Measurements from ENCODE around the gene RNF175. TPM values are rescaled to one million over a fixed set of nuclear protein-coding genes. Genes with fewer than 3 reads are reported as not detected.

Gene RNF175
- total and polyA plus RNA-seq, 4 donors = 0.15 to 1.8 (median 0.16) TPM

GRCh38 chr4:153790500-153790865 is 30.7 kb upstream of the RNF175 start:
- Histone ChIP-seq H3K9ac (ENCODE audit: insufficient read depth in 1 of 2, low read length in 2 of 2) (no peak overlapping the region), H3K4me3 (no peak overlapping the region), H3K27ac (ENCODE audit: low read depth in 1 of 2, low read length in 1 of 2) (no peak overlapping the region), H3K27me3 (ENCODE audit: control insufficient read depth in 3 of 3, insufficient read depth in 3 of 3, low read length in 2 of 3) (peaks cover 5 to 52% (median 45%) of the 10 kb centered on the region in 3 donors), H3K9me3 (ENCODE audit: control insufficient read depth in 4 of 4, insufficient read depth in 3 of 4, low read length in 3 of 4) (peaks cover 0 to 2% (median 0%) of the 10 kb centered on the region in 4 donors), H3K4me1 (ENCODE audit: control insufficient read depth in 5 of 5, insufficient read depth in 5 of 5, low read length in 5 of 5) (peaks cover 0 to 45% (median 4%) of the 10 kb centered on the region in 5 donors), H3K36me3 (ENCODE audit: control insufficient read depth in 4 of 4, insufficient read depth in 4 of 4, low read length in 4 of 4) (no peaks in the 10 kb centered on the region)
- ATAC-seq (ENCODE audit: insufficient read depth, low FRiP score) (no peak), DNase-seq (peak in 2 of 3 donors; percentile 35 to 50)
- no peak for TF ChIP-seq CTCF (IDR thresholded peaks at IDR 0.05; ENCODE audit: control extremely low read depth, extremely low read depth)
- 25 to 35% methylated on average over 10 of the region's 10 CpGs for WGBS, 2 donors

- Histone ChIP-seq H3K36me3 (ENCODE audit: control insufficient read depth in 4 of 4, insufficient read depth in 4 of 4, low read length in 4 of 4) (no peaks in the 10 kb centered on the region), H3K27me3 (ENCODE audit: control insufficient read depth in 3 of 3, insufficient read depth in 3 of 3, low read length in 2 of 3) (peaks cover 5 to 50% (median 45%) of the 10 kb centered on the region in 3 donors), H3K4me1 (ENCODE audit: control insufficient read depth in 5 of 5, insufficient read depth in 5 of 5, low read length in 5 of 5) (peaks cover 0 to 45% (median 4%) of the 10 kb centered on the region in 5 donors), H3K9ac (ENCODE audit: insufficient read depth in 1 of 2, low read length in 2 of 2) (no peak overlapping the region), H3K9me3 (ENCODE audit: control insufficient read depth in 4 of 4, insufficient read depth in 3 of 4, low read length in 3 of 4) (peaks cover 0 to 2% (median 0%) of the 10 kb centered on the region in 4 donors), H3K27ac (ENCODE audit: low read depth in 1 of 2, low read length in 1 of 2) (no peak overlapping the region), H3K4me3 (no peak overlapping the region)
- TF ChIP-seq CTCF (IDR thresholded peaks at IDR 0.05; ENCODE audit: control extremely low read depth, extremely low read depth) = no peak
- DNase-seq = peak; percentile 40 to 65 (median 53)
- WGBS, 2 donors = 21 to 35% methylated on average over 28 of the region's 28 CpGs
- ATAC-seq (ENCODE audit: insufficient read depth, low FRiP score) = no peak
Measured at GRCh38 chr4:153789741-153790499, 30.1 kb upstream of the RNF175 start.

GRCh38 chr4:153788413-153789276 is 28.8 kb upstream of the RNF175 start, which contains the start of gene SFRP2:
TSS of gene SFRP2 (minus strand) at chr4:153789083. CDS start at chr4:153788835, 248 bp downstream.
- peaks cover 5 to 45% (median 43%) of the 10 kb centered on the region in 3 donors for H3K27me3 ChIP-seq (ENCODE audit: control insufficient read depth in 3 of 3, insufficient read depth in 3 of 3, low read length in 2 of 3)
- H3K36me3 ChIP-seq (ENCODE audit: control insufficient read depth in 4 of 4, insufficient read depth in 4 of 4, low read length in 4 of 4) = no peaks in the 10 kb centered on the region
- 2 to 4% methylated on average over 69 to 72 of the region's 72 CpGs for WGBS, 2 donors
- ATAC-seq (ENCODE audit: insufficient read depth, low FRiP score) = no peak
- H3K9me3 ChIP-seq (ENCODE audit: control insufficient read depth in 4 of 4, insufficient read depth in 3 of 4, low read length in 3 of 4) = peaks cover 0 to 2% (median 0%) of the 10 kb centered on the region in 4 donors
- H3K4me1 ChIP-seq (ENCODE audit: control insufficient read depth in 5 of 5, insufficient read depth in 5 of 5, low read length in 5 of 5) = peaks cover 0 to 57% (median 11%) of the 10 kb centered on the region in 5 donors
- TF ChIP-seq CTCF (IDR thresholded peaks at IDR 0.05; ENCODE audit: control extremely low read depth, extremely low read depth) = no peak
- no peak within 1 kb of the TSS for H3K9ac ChIP-seq (ENCODE audit: insufficient read depth in 1 of 2, low read length in 2 of 2)
- DNase-seq = peak; percentile 79 to 88 (median 86)
- H3K27ac ChIP-seq (ENCODE audit: low read depth in 1 of 2, low read length in 1 of 2) = no peak within 1 kb of the TSS
- H3K4me3 ChIP-seq = no peak within 1 kb of the TSS
